Right lobe of liver (tissue), 6 donors: ENCODE measurements around the gene PCBD1. TPM values are rescaled to one million over a fixed set of nuclear protein-coding genes. Genes with fewer than 3 reads are reported as not detected.

Experiments
- ATAC-seq, 4 donors: fragments of 200-7000 bp; cut with Tn5 transposase; one replicate each; pipeline ENCODE4 v1.9.1; 2020; ENCODE audit warnings: mild to moderate bottlenecking in 4 of 4, moderate library complexity in 4 of 4
- DNase-seq, 3 donors: peaks; one replicate each; pipeline ENCODE4 v3.0.0-alpha.2; 2020
- H3K27ac ChIP-seq, 3 donors: fragments of 200-600 bp; one replicate each; pipeline ENCODE4 v1.8.0; 2022
- H3K27me3 ChIP-seq, 2 donors: fragments of 200-600 bp; one replicate each; pipeline ENCODE4 v1.8.0; 2022
- H3K36me3 ChIP-seq, 4 donors: fragments of 200-600 bp; sonication (generic) in 1 of 4; one replicate each; pipeline versions ENCODE4 v1.5.1 to v1.8.0; 2017 to 2022; ENCODE audit warnings: control low read depth in 1 of 4
- H3K4me1 ChIP-seq, 4 donors: fragments of 200-600 bp; sonication (generic) in 1 of 4; one replicate each; pipeline versions ENCODE4 v1.5.1 to v1.8.0; 2017 to 2022; ENCODE audit warnings: control low read depth in 1 of 4
- H3K4me3 ChIP-seq, 3 donors: fragments of 200-600 bp; one replicate each; pipeline ENCODE4 v1.8.0; 2022
- H3K9me3 ChIP-seq, 4 donors: fragments of 200-600 bp; sonication (generic) in 1 of 4; one replicate each; pipeline versions ENCODE4 v1.5.1 to v1.8.0; 2017 to 2022; ENCODE audit warnings: control low read depth in 1 of 4
- CTCF ChIP-seq, 4 donors: fragments of 200-600 bp in 3 of 4; fragments of 450-650 bp in 1 of 4; IDR thresholded peaks; one replicate each; pipeline versions ENCODE4 v1.5.1 to v1.8.0; 2016 to 2022; ENCODE audit warnings: antibody characterized with exemption in 4 of 4, mild to moderate bottlenecking in 2 of 4
- POLR2A ChIP-seq: fragments of 450-650 bp; IDR thresholded peaks from one replicate; pipeline ENCODE4 v1.6.1; 2017; ENCODE audit warnings: antibody characterized with exemption, mild to moderate bottlenecking
- WGBS: methylation state at CpG from one replicate; pipeline ENCODE4 v1.1.6; 2018; ENCODE audit warnings: low coverage, low lambda C conversion rate; ENCODE audit not compliant: insufficient coverage; ENCODE audit errors: missing lambda C conversion rate; 5-methylcytosine and 5-hydroxymethylcytosine counted together
- intact Hi-C, 2 donors: fragments of 100-400 bp; cut with DNase I; formaldehyde crosslinking; loops; one replicate each; pipeline versions ENCODE4 v1.11.2 to v1.14.1; 2022
- total RNA-seq, 6 experiments: library from RNA; depleted of rRNA in 2 of 6; stranded (reverse); fragments of >200 nt in 2 of 6; fragmentation: NEBNext Ultra II Directional in 3 of 6; extraction: Animal tissue kit (Norgen Biotek cat#: 25700) in 3 of 6; gene quantifications; one replicate each; pipeline versions ENCODE4 v1.1.0 to v1.2.4, GENCODE V29; 2016 to 2023
- donor health status: DM: no; HTN: yes; CAD: no.
- donor health status: DM: no; HTN: no; CAD: no.
- donor health status: DM: no; HTN: no; CAD: no.
- donor health status: DM: no; HTN: yes; CAD: no.
- donor health status: DM: no; HTN: yes; CAD: no.

The PCBD1 gene
- total RNA-seq, 6 experiments from 2014 or later, result 165 to 375 (median 230) TPM

- H3K9me3 ChIP-seq, result no peaks in the 10 kb centered on the region
- H3K4me3 ChIP-seq, result no peak overlapping the region
- intact Hi-C loops, result no loop called here
- ATAC-seq (no peak), DNase-seq (peak in 2 of 3 donors; percentile 9 to 27)
- 51% methylated on average over 4 of the region's 6 CpGs for WGBS
- H3K27ac ChIP-seq, result no peak overlapping the region
- no peaks in the 10 kb centered on the region for H3K36me3 ChIP-seq
- H3K4me1 ChIP-seq, result no peaks in the 10 kb centered on the region
- TF ChIP-seq POLR2A (no peak), CTCF (IDR thresholded peaks at IDR 0.05) (no peak)
- H3K27me3 ChIP-seq, result no peaks in the 10 kb centered on the region
These were observed 25.0 kb upstream of the PCBD1 start for GRCh38 chr10:70913191-70913892.

- intact Hi-C loops, result no loop called here
- Histone ChIP-seq H3K9me3 (no peaks in the 10 kb centered on the region), H3K4me1 (no peaks in the 10 kb centered on the region), H3K36me3 (no peaks in the 10 kb centered on the region), H3K4me3 (no peak overlapping the region), H3K27ac (no peak overlapping the region), H3K27me3 (no peaks in the 10 kb centered on the region)
- ATAC-seq, result no peak
- peak in 2 of 3 donors; percentile 3 to 31 for DNase-seq
- WGBS, result 89% methylated on average over 4 of the region's 5 CpGs
- TF ChIP-seq CTCF (IDR thresholded peaks at IDR 0.05), result no peak
- TF ChIP-seq POLR2A, result no peak
These were observed 24.2 kb upstream of the PCBD1 start for GRCh38 chr10:70912556-70912955.

GRCh38 chr10:70911386-70911785, 23.0 kb upstream of the PCBD1 start:
- TF ChIP-seq POLR2A (no peak), CTCF (IDR thresholded peaks at IDR 0.05) (no peak)
- Histone ChIP-seq H3K27me3 (no peaks in the 10 kb centered on the region), H3K36me3 (no peaks in the 10 kb centered on the region), H3K4me3 (no peak overlapping the region), H3K4me1 (no peaks in the 10 kb centered on the region), H3K27ac (no peak overlapping the region), H3K9me3 (no peaks in the 10 kb centered on the region)
- DNase-seq (peak in 2 of 3 donors; percentile 6 to 14), ATAC-seq (no peak)
- intact Hi-C loops, result no loop called here
- no CpG with 5 or more reads among the region's 4 CpGs for WGBS

- no peak for TF ChIP-seq CTCF (IDR thresholded peaks at IDR 0.05)
- no peak for TF ChIP-seq POLR2A
- no CpG with 5 or more reads among the region's 16 CpGs for WGBS
- peak in 2 of 3 donors; percentile 13 to 42 for DNase-seq
These were observed 22.3 kb upstream of the PCBD1 start for GRCh38 chr10:70910486-70911341.

More at GRCh38 chr10:70910486-70911341, 22.3 kb upstream of the PCBD1 start:
- Histone ChIP-seq H3K27ac (no peak overlapping the region), H3K4me3 (no peak overlapping the region), H3K36me3 (no peaks in the 10 kb centered on the region), H3K9me3 (no peaks in the 10 kb centered on the region), H3K4me1 (no peaks in the 10 kb centered on the region), H3K27me3 (no peaks in the 10 kb centered on the region)
- intact Hi-C loops, result no loop called here
- ATAC-seq, result no peak
